ENCODE data around the gene COL23A1.

The COL23A1 gene

DNA sequence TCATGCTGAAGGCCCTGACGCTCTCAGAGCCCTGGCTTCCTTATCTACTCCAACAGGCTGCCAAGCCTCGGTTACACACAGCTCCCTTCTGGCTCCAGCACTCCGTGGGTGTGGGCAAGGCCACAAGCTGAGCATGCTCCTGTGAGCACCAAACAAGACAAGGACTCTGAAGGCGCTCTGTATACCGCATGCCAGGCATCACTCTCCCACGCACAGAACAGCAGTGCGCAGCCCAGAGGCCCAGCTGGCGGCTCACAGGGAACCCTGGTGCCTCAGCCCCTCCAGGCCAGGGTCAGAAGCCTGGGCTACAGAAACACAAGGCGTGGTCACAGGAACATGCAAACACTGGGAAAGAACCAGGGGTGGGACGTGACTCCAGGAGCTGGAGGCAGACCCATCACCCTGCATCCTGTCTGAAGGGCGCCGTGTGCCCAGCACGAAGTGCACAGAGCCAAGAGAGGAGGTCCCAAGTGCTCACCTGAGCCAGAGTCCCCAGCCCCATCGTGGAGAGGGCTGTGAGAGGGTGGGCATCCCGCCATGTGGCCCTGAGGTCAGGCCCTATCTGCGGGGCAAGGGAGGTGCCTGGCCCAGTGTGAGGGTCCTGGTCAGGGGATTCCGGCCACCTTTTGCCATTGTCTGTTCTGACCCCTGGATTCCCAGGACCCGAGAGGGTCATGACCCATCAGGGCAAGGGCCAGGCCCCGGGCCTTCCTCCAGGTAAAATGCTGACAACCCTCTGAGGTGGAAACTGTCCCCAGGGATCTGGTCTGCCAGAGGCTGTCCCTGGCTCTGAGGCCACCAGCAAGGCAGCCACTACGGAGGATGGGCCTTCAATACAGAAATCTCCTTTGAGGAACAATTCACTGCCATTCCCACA, 54.7 kb downstream of the COL23A1 start:
- no peak for DNase-seq (ENCODE audit: low read depth in 2 of 2, low spot score in 1 of 2)

DNA sequence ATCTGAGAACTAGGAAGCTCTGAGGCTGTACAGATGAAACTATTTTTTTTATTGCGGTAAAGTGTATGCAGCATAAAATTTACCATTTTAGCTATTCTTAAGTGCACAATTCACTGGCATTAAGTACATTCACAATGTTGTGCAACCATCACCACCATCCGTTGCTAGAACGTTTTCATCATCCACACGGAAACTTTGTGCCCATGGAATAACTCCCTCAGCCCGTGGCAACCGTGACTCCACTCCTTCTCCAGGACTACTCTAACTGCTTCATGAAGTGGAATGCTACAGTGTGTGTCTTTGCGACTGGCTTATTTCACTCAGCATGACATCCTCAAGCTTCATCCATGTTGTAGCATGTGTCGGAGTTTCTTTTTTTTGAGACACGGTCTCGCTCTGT, 57.1 kb downstream of the COL23A1 start:
- no peak for DNase-seq (ENCODE audit: low read depth in 2 of 2, low spot score in 1 of 2)

GRCh38 chr5:178532666-178533065, 57.5 kb downstream of the COL23A1 start:
- no peak for DNase-seq (ENCODE audit: low read depth in 2 of 2, low spot score in 1 of 2)

DNA sequence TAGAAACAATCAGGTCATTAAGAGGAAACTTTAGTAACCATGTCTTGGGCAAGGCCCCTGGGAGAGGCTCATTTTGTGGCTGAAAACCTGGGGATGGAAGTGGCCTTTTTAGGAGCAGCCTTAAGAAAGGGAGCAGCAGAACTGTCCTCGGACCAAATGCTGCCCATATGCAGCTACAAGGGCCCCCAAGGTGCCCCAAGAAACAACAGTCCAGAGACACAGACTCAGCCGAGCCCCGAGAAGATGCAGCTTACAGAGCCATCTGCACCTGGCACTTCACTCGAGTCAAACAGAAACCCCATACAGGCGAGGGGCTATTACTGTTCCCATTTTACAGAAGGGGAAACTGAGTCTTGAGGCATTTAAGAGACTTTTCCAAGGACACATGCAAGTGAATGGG, 58.0 kb downstream of the COL23A1 start:
- DNase-seq (ENCODE audit: low read depth in 2 of 2, low spot score in 1 of 2) = no peak

DNA sequence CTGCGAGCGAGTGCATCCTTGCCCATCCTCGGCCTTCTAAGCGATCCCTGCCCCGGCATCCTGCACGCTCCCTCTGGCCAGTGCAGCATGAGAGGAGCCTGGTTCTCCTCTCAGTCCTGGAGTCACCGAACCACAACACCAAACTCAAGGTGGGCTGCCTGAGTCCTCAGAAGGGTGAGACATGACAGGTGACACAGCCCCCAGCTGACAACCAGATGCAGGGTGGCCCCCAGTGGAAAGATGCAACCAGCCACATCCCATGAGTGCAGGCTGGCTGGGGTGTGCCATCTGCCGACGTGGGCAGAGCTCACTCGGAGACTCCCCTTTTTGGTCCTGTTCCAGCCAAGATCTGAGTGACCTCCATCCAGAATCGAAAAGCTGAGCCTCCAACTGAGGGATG, 58.4 kb downstream of the COL23A1 start:
- DNase-seq (ENCODE audit: low read depth in 2 of 2, low spot score in 1 of 2) = no peak

DNA sequence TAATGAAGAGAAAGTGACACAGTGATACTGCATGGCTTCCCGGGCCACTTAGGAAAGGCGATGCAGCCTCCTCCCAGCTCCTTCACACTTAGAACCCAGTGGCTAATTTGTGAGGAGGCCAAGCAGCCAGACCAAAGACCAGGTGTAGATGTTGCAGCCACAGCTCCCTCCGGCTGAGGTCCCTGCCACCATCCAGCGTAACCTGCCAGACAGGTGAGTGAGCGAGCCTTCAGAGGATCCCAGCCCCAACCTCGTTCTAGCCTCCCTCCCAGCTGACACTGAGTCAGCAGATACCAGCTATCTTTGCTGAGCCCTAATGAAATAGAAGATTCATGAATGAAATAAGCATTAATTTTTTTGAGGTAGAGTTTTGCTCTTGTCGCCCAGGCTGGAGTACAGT, 59.7 kb downstream of the COL23A1 start:
- DNase-seq (ENCODE audit: low read depth in 2 of 2, low spot score in 1 of 2) = no peak

DNA sequence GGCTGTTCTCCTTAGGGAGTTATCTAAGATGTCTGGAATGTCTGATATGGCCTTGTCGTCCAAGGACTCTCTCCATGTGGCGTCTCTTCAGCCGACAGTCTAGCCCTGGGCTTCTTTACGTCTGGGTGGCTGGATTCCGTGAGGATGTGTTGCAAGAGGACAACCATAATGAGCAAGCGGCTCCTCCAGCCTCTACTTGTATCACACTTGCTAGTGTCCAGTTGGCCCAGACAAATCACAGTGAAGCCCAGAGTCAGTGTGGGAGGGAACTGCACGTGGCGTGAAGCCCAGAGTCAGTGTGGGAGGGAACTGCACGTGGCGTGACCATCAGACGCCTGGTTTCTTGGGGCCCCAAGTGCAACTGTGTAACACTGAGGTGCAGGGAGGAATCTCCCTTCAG, 61.1 kb downstream of the COL23A1 start:
- DNase-seq (ENCODE audit: low read depth in 2 of 2, low spot score in 1 of 2) = no peak

DNA sequence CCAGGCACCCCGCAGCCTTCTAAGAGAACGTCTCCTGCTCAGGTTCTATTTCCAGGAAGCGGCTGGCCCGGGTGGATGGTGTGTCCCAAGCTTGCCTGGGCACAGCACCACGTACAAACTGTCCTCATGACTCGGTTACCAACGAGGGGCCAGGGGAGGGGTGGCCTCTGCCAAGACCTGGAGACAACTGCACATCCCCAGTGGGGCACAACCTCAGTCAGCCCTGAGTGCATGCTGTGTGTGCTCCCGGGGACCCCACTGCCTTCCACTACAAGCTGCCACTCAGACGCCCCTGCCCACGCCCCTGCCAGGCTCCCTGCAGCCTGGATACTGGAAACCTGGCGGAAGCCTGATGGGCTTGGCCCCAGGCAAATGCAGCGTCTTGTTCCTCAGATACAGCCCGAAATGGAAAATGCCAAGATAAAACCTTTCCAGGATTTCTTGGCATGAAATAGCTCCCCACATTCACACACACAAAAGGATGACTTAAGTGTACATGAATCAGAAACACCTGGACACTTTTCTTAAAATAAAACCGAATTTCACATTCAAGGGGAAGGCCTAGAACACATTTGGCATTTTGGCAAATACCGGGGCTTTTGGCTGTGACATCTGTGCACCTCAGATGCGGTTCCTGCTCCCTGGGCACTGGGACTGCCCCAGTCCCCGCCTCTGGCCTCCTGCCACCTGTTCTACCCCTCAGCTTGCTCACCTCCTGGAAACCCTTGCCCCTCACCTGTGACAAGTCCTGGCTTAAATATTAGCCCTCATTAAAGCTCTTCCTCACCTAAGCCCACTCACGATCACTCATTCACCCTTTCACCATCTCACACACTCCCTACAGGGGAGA, 62.5 kb downstream of the COL23A1 start:
- no peak for DNase-seq (ENCODE audit: low read depth in 2 of 2, low spot score in 1 of 2)

DNA sequence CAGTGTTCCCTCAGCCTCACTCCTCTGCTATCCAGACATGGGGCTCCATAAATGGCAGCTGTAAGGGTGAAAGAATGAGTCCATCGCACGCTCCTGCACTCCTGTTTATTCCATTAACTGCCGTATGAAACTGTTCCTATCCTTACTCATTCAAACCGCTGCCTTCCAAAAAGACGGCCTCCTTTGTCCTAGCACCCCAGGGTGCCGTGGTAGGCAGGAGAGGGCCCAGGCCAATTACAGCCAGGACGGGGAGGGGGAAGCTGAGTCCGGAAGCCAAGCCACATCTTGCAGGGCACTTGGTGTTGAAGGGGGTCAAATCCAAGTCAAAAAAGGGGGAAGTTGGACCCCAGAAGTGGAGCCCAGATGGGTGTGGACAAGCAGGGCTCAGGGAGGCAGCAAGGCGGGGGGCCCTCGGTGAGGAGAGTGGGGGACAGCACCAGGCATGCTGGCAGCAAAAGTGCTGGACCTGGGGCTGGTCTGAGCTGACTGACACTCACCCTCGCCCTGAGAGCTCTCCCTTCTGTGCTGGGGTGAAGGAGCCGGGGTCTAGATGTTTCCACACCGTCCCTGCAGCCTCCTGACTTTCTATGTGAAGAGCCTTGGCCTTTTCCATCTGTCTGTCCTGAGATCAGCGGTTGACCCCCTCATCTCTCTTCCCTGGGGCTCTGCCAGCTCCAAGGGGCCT, 63.3 kb downstream of the COL23A1 start:
- DNase-seq (ENCODE audit: low read depth in 2 of 2, low spot score in 1 of 2) = no peak

DNA sequence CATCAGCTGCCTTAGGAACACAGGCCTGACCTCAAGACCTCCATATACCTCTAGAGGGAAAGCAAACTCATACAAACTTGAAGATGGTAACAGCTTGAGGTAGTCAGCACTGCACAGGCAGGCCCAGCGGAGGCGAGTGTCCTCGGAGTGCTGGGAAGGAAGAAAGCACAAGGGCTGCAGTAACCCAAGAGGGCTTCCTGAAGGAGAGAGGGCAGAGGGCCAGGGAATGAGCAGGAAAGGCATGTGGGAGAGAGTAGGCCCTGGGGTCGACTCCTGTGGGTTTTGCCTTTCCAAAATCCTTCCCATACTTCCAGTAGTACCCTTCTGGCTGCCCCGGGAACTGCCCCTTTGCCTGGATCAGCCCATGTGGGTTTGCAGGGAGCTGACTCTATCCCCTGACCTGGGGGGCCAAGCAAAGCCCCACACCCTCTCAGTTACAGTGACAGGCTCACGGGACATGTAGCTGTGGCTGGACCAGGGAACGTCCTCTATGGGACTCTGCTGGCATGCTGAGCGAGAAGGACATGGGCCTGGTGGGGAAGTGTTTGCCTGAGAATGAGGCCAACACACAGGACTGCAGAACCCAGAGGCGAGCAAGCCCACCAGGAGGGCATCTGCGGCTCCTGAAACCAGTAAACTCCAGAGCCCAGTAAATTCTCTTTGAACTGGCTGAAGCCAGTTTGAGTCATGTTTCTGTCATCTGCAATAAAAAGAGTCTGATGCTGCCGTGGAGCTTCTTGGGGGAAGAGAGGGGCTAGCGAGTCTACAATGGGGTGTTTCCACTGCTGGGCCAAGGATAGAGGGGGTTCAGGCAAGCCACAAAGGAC, 64.1 kb downstream of the COL23A1 start:
- DNase-seq (ENCODE audit: low read depth in 2 of 2, low spot score in 1 of 2) = no peak

GRCh38 chr5:178524093-178524882, 65.9 kb downstream of the COL23A1 start:
- no peak for DNase-seq (ENCODE audit: low read depth in 2 of 2, low spot score in 1 of 2)

DNA sequence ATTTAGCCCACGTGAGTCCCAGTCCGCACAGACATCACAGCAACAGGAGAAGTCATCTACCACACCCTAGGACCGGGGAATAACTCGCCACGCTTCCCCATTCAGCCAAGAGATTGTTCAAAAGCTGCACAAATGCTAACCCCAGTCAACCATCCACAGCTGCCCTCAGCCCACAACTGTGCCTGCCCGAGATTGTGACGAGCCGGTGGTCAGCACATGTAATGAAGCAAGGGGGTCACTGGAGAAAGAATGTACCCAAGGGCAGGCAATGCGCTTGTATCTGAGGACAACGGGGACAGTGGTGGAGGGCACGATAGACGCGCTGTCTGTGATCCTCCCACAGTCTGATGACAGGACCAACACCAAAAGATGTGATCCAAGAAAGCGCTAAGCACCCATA, 67.8 kb downstream of the COL23A1 start:
- DNase-seq (ENCODE audit: low read depth in 2 of 2, low spot score in 1 of 2) = no peak

DNA sequence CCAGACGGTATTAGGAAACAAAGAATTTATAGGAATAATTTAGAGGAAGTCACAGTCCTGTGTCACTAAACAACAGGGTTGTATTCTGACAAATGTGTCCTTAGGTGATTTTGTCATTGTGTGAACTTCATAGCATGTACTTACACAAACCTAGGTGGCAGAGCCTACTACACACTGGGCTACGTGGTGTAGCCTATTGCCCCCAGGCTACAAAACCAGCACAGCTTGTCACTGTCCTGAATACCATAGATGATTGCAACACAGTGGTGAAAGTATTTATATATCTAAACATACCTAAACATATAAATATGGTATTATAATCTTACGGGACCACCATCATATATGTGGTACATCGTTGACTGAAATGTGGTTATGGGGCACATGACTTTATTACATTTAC, 69.3 kb downstream of the COL23A1 start:
- no peak for DNase-seq (ENCODE audit: low read depth in 2 of 2, low spot score in 1 of 2)

DNA sequence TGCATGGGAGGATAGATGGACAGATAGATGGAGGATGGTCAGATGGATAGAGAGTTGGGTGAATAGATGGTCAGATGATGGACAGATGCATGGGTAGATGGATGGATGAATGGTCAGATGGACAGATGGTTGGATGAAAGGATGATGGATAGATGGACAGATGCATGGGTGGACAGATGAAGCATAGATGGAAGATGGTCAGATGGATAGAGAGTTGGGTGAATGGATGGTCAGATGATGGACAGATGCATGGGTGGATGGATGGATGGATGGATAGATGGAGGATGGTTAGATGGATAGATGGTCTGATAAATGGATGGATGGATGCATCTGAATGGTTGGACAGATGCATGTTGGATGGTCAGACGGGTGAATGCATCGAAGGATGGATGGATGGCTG, 70.4 kb downstream of the COL23A1 start:
- DNase-seq (ENCODE audit: low read depth in 2 of 2, low spot score in 1 of 2) = no peak

GRCh38 chr5:178519155-178519554, 71.0 kb downstream of the COL23A1 start:
- DNase-seq (ENCODE audit: low read depth in 2 of 2, low spot score in 1 of 2) = no peak

- DNase-seq (ENCODE audit: low read depth in 2 of 2, low spot score in 1 of 2) = no peak
These were observed 73.5 kb downstream of the COL23A1 start for GRCh38 chr5:178516504-178517235.

- DNase-seq (ENCODE audit: low read depth in 2 of 2, low spot score in 1 of 2) = no peak
These were observed 74.3 kb downstream of the COL23A1 start for GRCh38 chr5:178515776-178516503.

- no peak for DNase-seq (ENCODE audit: low read depth in 2 of 2, low spot score in 1 of 2)
These were observed 75.3 kb downstream of the COL23A1 start for GRCh38 chr5:178514851-178515418.
